Liver (tissue), 3 donors: Measurements from ENCODE around the gene PLCB1.

ENCODE experiments used
- FOXA1 ChIP-seq: IDR thresholded peaks from 2 replicates; pipeline ENCODE4 v1.6.1; 2016; ENCODE audit warnings: antibody characterized with exemption
- GABPA ChIP-seq, 2 donors: IDR thresholded peaks in 1 of 2; conservative IDR thresholded peaks in 1 of 2; 2 replicates each; pipeline ENCODE4 v1.6.1; 2016; ENCODE audit warnings: antibody characterized with exemption in 2 of 2, mild to moderate bottlenecking in 1 of 2, moderate library complexity in 1 of 2
- HNF4G ChIP-seq: IDR thresholded peaks from 2 replicates; pipeline ENCODE4 v1.6.1; 2016; ENCODE audit warnings: antibody characterized with exemption
- JUND ChIP-seq, 2 donors: IDR thresholded peaks; 2 replicates each; pipeline ENCODE4 v1.6.1; 2016; ENCODE audit warnings: antibody characterized with exemption in 2 of 2
- RAD21 ChIP-seq, 2 donors: IDR thresholded peaks; 2 replicates each; pipeline ENCODE4 v1.6.1; 2016; ENCODE audit warnings: antibody characterized with exemption in 2 of 2, mild to moderate bottlenecking in 2 of 2
- REST ChIP-seq: IDR thresholded peaks from 2 replicates; pipeline ENCODE4 v1.6.1; 2016; ENCODE audit warnings: antibody characterized with exemption, mild to moderate bottlenecking
- SP1 ChIP-seq: IDR thresholded peaks from 2 replicates; pipeline ENCODE4 v1.6.1; 2018; ENCODE audit warnings: antibody characterized with exemption, mild to moderate bottlenecking
- TAF1 ChIP-seq: conservative IDR thresholded peaks from 2 replicates; pipeline ENCODE4 v1.6.1; 2016; ENCODE audit warnings: antibody characterized with exemption, mild to moderate bottlenecking
- TF ChIP-seq, protein P1 (sequence below): IDR thresholded peaks from 2 replicates; pipeline ENCODE4 v1.6.1; 2016; ENCODE audit warnings: antibody characterized with exemption
- TF ChIP-seq, protein P2 (sequence below): fragments of 150-350 bp; IDR thresholded peaks from 2 replicates; pipeline ENCODE4 v1.5.1; 2017; ENCODE audit warnings: improper control_type of control experiment, low read depth, low read length; ENCODE audit not compliant: missing input control
- donor health status: healthy.
- donor health status: healthy.

GRCh38 chr20:8209061-8209460, 77.0 kb downstream of the PLCB1 start:
- TF ChIP-seq TAF1: no peak
- TF ChIP-seq, protein P1, sequence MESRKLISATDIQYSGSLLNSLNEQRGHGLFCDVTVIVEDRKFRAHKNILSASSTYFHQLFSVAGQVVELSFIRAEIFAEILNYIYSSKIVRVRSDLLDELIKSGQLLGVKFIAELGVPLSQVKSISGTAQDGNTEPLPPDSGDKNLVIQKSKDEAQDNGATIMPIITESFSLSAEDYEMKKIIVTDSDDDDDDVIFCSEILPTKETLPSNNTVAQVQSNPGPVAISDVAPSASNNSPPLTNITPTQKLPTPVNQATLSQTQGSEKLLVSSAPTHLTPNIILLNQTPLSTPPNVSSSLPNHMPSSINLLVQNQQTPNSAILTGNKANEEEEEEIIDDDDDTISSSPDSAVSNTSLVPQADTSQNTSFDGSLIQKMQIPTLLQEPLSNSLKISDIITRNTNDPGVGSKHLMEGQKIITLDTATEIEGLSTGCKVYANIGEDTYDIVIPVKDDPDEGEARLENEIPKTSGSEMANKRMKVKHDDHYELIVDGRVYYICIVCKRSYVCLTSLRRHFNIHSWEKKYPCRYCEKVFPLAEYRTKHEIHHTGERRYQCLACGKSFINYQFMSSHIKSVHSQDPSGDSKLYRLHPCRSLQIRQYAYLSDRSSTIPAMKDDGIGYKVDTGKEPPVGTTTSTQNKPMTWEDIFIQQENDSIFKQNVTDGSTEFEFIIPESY: no peak
- TF ChIP-seq, protein P2, sequence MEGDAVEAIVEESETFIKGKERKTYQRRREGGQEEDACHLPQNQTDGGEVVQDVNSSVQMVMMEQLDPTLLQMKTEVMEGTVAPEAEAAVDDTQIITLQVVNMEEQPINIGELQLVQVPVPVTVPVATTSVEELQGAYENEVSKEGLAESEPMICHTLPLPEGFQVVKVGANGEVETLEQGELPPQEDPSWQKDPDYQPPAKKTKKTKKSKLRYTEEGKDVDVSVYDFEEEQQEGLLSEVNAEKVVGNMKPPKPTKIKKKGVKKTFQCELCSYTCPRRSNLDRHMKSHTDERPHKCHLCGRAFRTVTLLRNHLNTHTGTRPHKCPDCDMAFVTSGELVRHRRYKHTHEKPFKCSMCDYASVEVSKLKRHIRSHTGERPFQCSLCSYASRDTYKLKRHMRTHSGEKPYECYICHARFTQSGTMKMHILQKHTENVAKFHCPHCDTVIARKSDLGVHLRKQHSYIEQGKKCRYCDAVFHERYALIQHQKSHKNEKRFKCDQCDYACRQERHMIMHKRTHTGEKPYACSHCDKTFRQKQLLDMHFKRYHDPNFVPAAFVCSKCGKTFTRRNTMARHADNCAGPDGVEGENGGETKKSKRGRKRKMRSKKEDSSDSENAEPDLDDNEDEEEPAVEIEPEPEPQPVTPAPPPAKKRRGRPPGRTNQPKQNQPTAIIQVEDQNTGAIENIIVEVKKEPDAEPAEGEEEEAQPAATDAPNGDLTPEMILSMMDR: no peak
- no peak for TF ChIP-seq JUND (IDR thresholded peaks at IDR 0.05)
- no peak for TF ChIP-seq RAD21 (IDR thresholded peaks at IDR 0.05)
- no peak for TF ChIP-seq SP1
- TF ChIP-seq REST: no peak
- TF ChIP-seq HNF4G: peak; percentile 6
- no peak for TF ChIP-seq FOXA1
- TF ChIP-seq GABPA (IDR thresholded peaks at IDR 0.05 in 1 of 2, conservative IDR thresholded peaks at IDR 0.05 in 1 of 2): no peak
